ENCODE measurements around the gene ZDHHC9.

ZDHHC9 gene

DNA sequence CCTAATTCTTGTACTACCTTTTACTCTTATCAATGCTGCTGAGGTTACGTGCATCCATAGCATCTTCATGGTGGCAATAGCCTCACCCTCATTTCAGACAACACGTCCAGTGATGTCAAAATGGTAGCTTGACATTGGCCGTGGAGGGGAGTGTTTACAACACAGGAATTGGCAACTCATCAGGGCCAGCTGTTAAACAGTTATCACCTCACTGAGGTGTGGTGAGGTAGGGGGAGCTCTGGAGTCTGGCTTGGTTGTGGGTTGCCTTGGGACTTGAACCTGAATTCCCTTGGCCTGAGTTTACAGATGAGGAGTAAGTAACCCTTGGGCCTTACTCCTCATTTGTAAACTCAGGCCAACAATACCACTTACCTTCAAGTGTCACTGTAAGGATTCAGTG is 53.5 kb downstream of the ZDHHC9 start:
- Histone ChIP-seq H3K4me1 (ENCODE audit: insufficient read depth, low read length) (no peaks in the 10 kb centered on the region), H3K27me3 (ENCODE audit: insufficient read depth, low read length) (no peaks in the 10 kb centered on the region), H2AFZ (ENCODE audit: low read depth, low read length) (no peak overlapping the region), H3K9me3 (ENCODE audit: low read length) (no peaks in the 10 kb centered on the region), H3K36me3 (ENCODE audit: insufficient read depth, low read length) (no peaks in the 10 kb centered on the region), H3K4me3 (ENCODE audit: low read length) (no peak overlapping the region)

DNA sequence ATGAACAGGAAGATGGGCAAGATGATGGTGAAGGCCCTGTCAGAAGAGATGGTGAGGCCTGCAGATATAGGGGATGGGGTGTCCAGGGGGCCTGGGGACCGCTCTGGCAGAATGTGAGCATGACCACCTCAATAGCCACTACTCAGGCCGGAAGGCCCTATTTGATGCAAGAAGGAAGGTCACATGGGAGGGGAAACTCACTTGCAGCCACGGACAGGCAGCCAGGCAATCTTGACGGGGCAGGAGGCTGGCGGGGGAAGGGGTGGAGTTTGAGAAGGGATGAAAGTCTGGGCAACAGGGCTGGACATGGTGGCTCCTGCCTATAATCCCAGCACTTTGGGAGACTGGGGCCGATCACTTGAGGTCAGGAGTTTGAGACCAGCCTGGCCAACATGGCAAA is 55.2 kb downstream of the ZDHHC9 start:
- H3K9me3 ChIP-seq (ENCODE audit: low read length) = no peaks in the 10 kb centered on the region
- H3K27me3 ChIP-seq (ENCODE audit: insufficient read depth, low read length) = peaks cover 1% of the 10 kb centered on the region
- no peaks in the 10 kb centered on the region for H3K36me3 ChIP-seq (ENCODE audit: insufficient read depth, low read length)
- no peak overlapping the region for H2AFZ ChIP-seq (ENCODE audit: low read depth, low read length)
- H3K4me1 ChIP-seq (ENCODE audit: insufficient read depth, low read length) = no peaks in the 10 kb centered on the region
- no peak overlapping the region for H3K4me3 ChIP-seq (ENCODE audit: low read length)

DNA sequence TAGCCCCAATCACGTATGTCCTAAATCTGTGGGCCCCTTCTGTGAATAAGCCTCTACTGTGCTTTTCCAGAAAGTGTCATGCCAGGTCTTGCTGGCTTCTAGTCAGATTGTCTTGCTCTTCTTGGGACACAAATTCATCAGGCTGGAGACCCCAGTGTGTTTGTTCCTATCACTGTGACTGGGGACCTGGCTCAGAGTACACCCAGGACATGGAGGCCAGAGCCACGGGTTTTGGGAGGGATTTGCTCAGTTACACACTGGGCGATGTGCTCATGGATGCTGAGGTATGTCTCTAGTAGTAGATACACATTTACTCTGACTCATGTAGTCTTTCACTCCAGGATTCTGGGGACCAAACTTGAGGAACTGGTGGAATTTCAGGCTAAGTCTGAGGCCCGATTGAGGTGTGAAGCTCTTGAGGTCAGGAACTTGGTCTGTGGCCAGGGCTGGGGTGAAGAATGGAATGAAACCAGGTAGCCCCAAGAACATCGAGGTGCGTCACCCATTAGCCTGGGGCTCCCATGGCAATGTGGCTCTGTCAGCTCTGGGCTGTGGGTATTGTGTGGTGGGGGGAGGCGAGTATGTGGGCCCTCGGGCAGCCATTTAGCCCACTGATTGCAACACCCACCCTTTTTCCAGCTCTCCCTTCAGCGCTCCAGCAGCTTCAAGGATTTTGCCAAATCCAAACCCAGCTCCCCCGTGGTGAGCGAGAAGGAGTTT is 56.2 kb downstream of the ZDHHC9 start:
- H3K4me3 ChIP-seq (ENCODE audit: low read length) = no peak overlapping the region
- no peaks in the 10 kb centered on the region for H3K4me1 ChIP-seq (ENCODE audit: insufficient read depth, low read length)
- peaks cover 5% of the 10 kb centered on the region for H3K27me3 ChIP-seq (ENCODE audit: insufficient read depth, low read length)
- no peaks in the 10 kb centered on the region for H3K36me3 ChIP-seq (ENCODE audit: insufficient read depth, low read length)
- H2AFZ ChIP-seq (ENCODE audit: low read depth, low read length) = no peak overlapping the region
- no peaks in the 10 kb centered on the region for H3K9me3 ChIP-seq (ENCODE audit: low read length)

DNA sequence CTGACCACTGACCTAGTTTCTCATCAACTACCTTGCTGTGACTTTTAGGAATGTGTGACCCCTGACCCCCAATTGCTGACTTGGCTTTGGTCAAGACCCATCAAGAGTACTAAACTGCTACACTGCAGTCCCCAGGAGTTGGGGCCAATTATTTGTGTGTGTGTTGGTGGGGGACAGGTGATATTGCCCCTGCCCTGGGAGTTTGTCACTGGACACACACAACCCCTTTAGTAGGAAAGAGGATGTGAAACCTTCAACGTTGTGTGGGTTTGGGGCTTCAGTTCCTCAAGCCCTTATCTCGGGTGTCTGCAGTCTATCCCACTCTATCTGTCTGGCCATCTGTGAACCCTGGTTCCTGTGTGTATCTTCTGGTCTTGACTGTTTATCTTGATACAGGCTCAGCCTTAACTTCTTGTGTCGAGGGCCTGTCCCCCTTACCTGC is 57.5 kb downstream of the ZDHHC9 start:
- H3K27me3 ChIP-seq (ENCODE audit: insufficient read depth, low read length) = peaks cover 5% of the 10 kb centered on the region
- no peaks in the 10 kb centered on the region for H3K4me1 ChIP-seq (ENCODE audit: insufficient read depth, low read length)
- H2AFZ ChIP-seq (ENCODE audit: low read depth, low read length) = no peak overlapping the region
- H3K4me3 ChIP-seq (ENCODE audit: low read length) = no peak overlapping the region
- no peaks in the 10 kb centered on the region for H3K36me3 ChIP-seq (ENCODE audit: insufficient read depth, low read length)
- no peaks in the 10 kb centered on the region for H3K9me3 ChIP-seq (ENCODE audit: low read length)

DNA sequence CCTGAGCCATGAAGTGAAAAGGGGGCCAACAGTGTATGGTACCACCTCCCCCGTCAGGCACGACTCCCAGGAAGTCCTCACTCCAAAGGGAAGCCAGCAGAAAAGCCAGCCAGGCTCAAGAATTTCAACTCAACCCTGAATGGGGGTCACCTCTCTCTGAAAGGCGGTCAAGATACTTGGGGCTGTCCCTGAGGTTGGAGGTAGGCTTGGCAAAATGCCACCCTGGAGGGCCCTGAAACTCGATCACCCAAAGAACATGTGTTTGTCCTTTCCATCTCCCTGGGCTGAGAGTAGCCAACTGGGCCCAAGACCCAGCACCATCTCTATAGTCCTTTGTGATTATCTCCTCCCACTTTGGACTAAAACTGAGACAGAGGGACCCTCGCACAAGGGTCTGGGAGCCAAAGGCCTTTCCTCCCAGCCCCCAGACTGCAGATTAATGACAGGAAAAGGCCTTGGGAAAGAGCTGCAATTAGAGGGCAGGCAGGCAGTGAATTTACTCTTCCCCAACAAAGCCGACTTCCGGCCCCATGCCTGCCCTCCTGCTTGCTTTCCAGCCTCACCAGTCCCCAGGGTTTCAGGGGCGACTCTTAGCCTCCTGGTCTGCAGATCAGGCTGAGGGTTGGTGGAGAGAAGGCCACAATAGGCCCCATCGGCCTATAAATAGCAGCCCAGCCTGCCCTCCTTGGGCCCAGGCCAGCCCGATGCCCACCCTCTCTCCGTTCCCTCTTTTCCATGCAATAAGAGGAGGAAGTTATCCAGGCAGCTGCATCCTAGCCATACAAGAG is 58.3 kb downstream of the ZDHHC9 start:
- no peaks in the 10 kb centered on the region for H3K9me3 ChIP-seq (ENCODE audit: low read length)
- no peaks in the 10 kb centered on the region for H3K36me3 ChIP-seq (ENCODE audit: insufficient read depth, low read length)
- peaks cover 5% of the 10 kb centered on the region for H3K27me3 ChIP-seq (ENCODE audit: insufficient read depth, low read length)
- H3K4me1 ChIP-seq (ENCODE audit: insufficient read depth, low read length) = no peaks in the 10 kb centered on the region
- H3K4me3 ChIP-seq (ENCODE audit: low read length) = no peak overlapping the region
- H2AFZ ChIP-seq (ENCODE audit: low read depth, low read length) = no peak overlapping the region

DNA sequence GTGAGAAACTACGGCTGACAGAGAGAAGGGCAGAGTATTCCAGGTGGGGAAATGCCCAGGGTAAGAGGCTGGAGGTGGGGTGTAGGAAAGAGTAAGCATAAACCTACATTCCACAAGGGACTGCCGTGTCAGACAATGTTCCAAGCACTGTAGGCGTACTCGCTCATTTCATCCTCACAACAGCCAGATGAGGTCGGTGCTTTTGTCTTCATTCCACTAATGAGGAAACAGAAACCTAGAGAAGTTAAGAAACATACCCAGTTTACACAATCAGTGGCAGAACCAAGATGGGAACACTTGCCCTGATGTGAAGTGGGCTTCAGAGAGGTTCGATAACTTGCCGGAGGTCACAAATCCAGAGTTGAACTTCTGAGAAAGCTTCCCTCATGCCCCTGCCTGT is 59.3 kb downstream of the ZDHHC9 start:
- no peak overlapping the region for H2AFZ ChIP-seq (ENCODE audit: low read depth, low read length)
- no peaks in the 10 kb centered on the region for H3K4me1 ChIP-seq (ENCODE audit: insufficient read depth, low read length)
- H3K4me3 ChIP-seq (ENCODE audit: low read length) = no peak overlapping the region
- no peaks in the 10 kb centered on the region for H3K36me3 ChIP-seq (ENCODE audit: insufficient read depth, low read length)
- H3K27me3 ChIP-seq (ENCODE audit: insufficient read depth, low read length) = peaks cover 5% of the 10 kb centered on the region
- no peaks in the 10 kb centered on the region for H3K9me3 ChIP-seq (ENCODE audit: low read length)

DNA sequence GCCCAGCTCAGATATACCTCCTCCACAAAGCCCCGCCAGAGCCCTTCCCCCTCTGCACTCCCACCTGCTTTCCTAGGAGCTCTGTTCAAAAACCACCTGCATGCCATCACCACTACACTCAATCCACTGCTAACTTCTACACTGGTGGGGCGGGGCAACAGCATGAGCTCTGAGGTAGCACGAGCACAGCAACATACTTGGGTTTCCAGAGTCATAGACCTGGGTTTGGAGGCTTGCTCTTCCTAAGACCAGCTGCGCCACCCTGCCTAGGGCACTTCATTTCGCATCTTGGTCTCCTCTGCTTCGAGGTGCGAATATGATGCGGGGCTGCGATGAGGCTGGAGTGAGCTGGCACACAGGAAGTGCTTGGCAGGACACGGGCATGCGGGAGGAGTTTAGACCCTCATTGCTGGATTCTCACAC is 60.4 kb downstream of the ZDHHC9 start:
- no peaks in the 10 kb centered on the region for H3K4me1 ChIP-seq (ENCODE audit: insufficient read depth, low read length)
- H3K36me3 ChIP-seq (ENCODE audit: insufficient read depth, low read length) = no peaks in the 10 kb centered on the region
- H3K27me3 ChIP-seq (ENCODE audit: insufficient read depth, low read length) = peaks cover 8% of the 10 kb centered on the region
- H3K9me3 ChIP-seq (ENCODE audit: low read length) = no peaks in the 10 kb centered on the region
- no peak overlapping the region for H2AFZ ChIP-seq (ENCODE audit: low read depth, low read length)
- no peak overlapping the region for H3K4me3 ChIP-seq (ENCODE audit: low read length)

DNA sequence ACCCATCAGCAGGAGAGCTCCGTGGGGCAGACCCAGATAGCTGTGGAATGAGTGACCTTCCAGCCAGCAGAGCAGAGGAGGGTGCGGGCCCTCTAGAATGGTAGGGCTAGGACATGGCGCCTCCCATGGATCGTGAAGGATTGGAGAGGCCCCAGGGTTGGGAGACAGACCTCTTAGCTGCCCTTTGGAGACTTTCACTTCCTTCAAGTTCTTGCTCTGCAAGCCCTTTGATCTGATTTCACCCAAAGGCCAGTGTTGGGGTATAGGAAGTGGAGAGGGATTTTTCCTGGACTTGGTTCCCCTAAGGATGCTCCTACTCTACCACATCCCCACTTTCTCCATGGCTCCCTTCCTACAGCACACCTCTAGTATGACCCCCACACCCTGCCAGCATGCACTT is 61.0 kb downstream of the ZDHHC9 start:
- Histone ChIP-seq H3K27me3 (ENCODE audit: insufficient read depth, low read length) (peaks cover 8% of the 10 kb centered on the region), H3K9me3 (ENCODE audit: low read length) (no peaks in the 10 kb centered on the region), H2AFZ (ENCODE audit: low read depth, low read length) (no peak overlapping the region), H3K4me3 (ENCODE audit: low read length) (no peak overlapping the region), H3K36me3 (ENCODE audit: insufficient read depth, low read length) (no peaks in the 10 kb centered on the region), H3K4me1 (ENCODE audit: insufficient read depth, low read length) (no peaks in the 10 kb centered on the region)

DNA sequence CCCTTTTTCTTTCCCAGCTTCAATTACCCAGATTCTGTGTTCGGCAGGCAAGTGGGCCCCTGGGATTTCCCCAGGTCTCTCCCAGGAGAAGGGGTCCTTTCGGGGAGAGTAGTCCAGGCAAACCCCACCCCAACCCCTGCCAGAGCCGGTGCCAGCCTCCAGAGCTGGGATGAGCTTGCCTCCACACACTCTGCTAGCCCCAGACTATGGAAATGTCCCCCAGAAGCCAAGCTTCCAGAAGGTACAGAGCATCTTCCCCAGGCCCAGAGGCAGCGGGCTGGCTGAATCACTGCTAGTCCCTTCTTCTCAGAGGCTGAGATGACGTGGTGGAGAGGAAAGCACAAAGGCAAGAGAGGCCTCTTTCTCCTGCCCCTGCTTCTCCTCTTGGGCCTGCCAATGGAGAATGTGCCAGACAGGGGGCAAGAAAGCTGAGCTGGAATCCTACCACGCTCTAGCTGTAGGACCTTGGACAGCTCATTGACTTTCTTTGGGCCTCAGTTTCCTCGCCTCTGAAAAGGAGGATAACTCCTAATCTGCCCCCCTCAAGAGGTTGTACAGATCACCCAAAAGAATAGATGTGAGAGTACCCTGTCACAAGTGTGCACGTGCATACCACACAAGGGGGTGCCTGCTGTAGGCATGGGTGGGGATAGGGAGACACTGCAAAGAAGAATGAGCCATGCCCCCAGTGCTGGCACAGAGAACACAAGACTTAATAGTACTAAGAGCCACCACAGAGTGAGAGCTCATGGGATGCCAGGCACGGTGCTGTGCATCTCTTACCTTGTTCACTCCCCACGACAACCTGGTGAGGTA is 61.8 kb downstream of the ZDHHC9 start:
- Histone ChIP-seq H3K4me3 (ENCODE audit: low read length) (no peak overlapping the region), H3K27me3 (ENCODE audit: insufficient read depth, low read length) (peaks cover 8% of the 10 kb centered on the region)

DNA sequence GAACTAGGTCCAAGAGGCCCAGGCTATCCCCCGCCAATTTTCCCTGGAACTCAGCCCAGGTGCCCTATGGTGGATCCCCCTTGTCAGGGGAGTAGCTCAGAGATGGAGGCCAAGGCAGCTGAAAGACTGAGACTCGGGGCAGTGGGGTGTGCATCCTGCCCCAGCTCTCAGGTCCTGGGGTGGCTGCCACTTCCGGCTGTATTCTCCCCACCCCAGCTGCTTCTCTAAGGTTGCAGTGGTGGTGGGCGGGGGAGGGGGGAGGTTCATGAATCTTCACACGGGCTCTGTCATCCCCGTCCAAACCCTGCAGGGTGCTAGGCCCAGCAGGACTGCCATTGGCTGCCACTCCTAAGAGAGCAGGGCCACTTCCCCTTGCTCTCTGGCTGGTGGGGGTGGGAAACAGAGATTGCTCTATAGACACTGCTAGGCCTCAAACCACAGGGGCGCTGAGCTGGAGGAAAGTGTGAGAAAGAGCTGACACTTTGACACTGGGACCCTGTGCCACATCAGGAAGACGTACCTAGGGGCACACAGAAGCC is 62.5 kb downstream of the ZDHHC9 start:
- Histone ChIP-seq H3K27me3 (ENCODE audit: insufficient read depth, low read length) (peaks cover 8% of the 10 kb centered on the region), H3K9me3 (ENCODE audit: low read length) (no peaks in the 10 kb centered on the region), H3K36me3 (ENCODE audit: insufficient read depth, low read length) (no peaks in the 10 kb centered on the region), H3K4me3 (ENCODE audit: low read length) (no peak overlapping the region), H3K4me1 (ENCODE audit: insufficient read depth, low read length) (no peaks in the 10 kb centered on the region), H2AFZ (ENCODE audit: low read depth, low read length) (no peak overlapping the region)

More for the DNA sequence above, 61.8 kb downstream of the ZDHHC9 start:
- Histone ChIP-seq H3K36me3 (ENCODE audit: insufficient read depth, low read length) (no peaks in the 10 kb centered on the region), H3K9me3 (ENCODE audit: low read length) (no peaks in the 10 kb centered on the region), H2AFZ (ENCODE audit: low read depth, low read length) (no peak overlapping the region), H3K4me1 (ENCODE audit: insufficient read depth, low read length) (no peaks in the 10 kb centered on the region)

DNA sequence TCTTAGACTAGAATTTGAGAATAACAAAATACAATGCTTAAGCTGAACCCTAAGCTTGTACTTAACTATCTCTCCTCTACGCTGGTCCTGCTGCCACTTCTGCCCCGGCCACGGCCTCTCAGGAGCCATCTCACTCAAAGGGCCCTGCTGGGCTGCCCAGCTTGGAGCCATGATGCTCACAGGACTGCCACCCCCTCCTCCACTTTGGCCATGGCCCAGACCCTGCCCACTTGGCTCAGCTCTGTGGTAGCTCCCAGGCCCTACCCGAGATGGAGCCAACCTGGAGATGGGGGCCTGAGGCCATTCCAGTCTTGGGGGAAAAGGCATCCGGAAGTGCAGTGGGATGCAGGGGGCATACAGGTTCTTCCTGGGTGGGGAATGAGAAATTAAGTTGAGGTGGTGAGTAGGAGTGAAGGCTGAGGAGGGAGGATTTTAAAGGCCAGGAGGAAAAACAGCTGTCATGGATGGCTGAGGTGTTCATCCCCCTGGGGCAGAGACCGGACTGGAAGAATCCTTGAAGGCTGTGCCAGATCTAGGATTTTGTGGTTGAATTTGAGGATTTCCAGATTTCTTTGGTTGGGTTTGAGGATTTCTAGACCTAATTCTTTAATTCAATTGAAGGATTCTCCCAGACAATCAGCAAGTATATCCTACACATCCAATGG is 63.1 kb downstream of the ZDHHC9 start:
- Histone ChIP-seq H3K36me3 (ENCODE audit: insufficient read depth, low read length) (no peaks in the 10 kb centered on the region), H3K4me1 (ENCODE audit: insufficient read depth, low read length) (no peaks in the 10 kb centered on the region), H2AFZ (ENCODE audit: low read depth, low read length) (no peak overlapping the region), H3K4me3 (ENCODE audit: low read length) (no peak overlapping the region), H3K9me3 (ENCODE audit: low read length) (no peaks in the 10 kb centered on the region), H3K27me3 (ENCODE audit: insufficient read depth, low read length) (peaks cover 8% of the 10 kb centered on the region)

DNA sequence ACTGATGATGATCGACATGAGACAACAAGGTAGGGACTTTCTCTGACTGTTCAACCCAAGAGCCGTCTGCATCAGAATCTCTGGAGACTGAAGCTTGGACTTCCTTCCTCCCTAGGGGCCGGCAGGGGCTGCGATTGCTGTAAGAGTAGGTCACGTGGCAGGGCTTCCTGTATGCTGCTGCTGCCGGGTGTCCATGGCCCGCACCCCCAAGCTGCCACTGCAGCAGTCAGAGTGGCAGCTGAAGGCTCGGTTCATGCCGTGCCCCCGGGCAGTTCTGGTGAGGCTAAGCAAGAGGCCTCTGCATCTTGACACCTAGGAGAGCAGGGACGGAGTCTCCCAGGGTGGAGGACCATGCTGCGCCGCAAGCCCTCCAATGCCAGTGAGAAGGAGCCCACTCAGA is 63.9 kb downstream of the ZDHHC9 start, which contains the start of gene SASH3:
SASH3 (plus strand) TSS at position 203 of the 400 bp plus-strand sequence; CDS start at position 352, 149 bp downstream.
- H3K36me3 ChIP-seq (ENCODE audit: insufficient read depth, low read length) = no peaks in the 10 kb centered on the region
- H3K4me1 ChIP-seq (ENCODE audit: insufficient read depth, low read length) = no peaks in the 10 kb centered on the region
- no peaks in the 10 kb centered on the region for H3K9me3 ChIP-seq (ENCODE audit: low read length)
- H3K4me3 ChIP-seq (ENCODE audit: low read length) = no peak within 1 kb of the TSS
- H2AFZ ChIP-seq (ENCODE audit: low read depth, low read length) = no peak within 1 kb of the TSS
- H3K27me3 ChIP-seq (ENCODE audit: insufficient read depth, low read length) = peaks cover 8% of the 10 kb centered on the region
